OCI-LY7 (cell line): ENCODE measurements around the gene VPS37D. TPM values are rescaled to one million over a fixed set of nuclear protein-coding genes. Genes with fewer than 3 reads are reported as not detected.

Experiments used
- BruUV-seq: library from RNA; stranded (reverse); fragments of 400-500 nt; replicated peaks from 2 replicates; lab custom pipeline; 2021; lab: Mats Ljungman, UMichigan
- CTCF ChIA-PET: fragments of 300-600 bp; sonication (Branson Sonifier 250); formaldehyde crosslinking; loops from one replicate; lab custom pipeline; 2022; ENCODE audit warnings: antibody characterized with exemption; ENCODE audit not compliant: unreplicated experiment; lab: Charles Lee
- POLR2A ChIA-PET: fragments of 300-600 bp; sonication (Branson Sonifier 250); formaldehyde crosslinking; loops from one replicate; lab custom pipeline; 2022; ENCODE audit warnings: antibody characterized with exemption; lab: Charles Lee
- DNase-seq: peaks from one replicate; pipeline ENCODE4 v3.0.0-alpha.2; 2015; ENCODE audit warnings: low spot score
- H2AFZ ChIP-seq: fragments of 200-600 bp; sonication (generic), shearing (Covaris generic); 2 replicates; pipeline ENCODE4 v1.6.1; 2014; ENCODE audit warnings: mild to moderate bottlenecking, antibody characterized with exemption, low read length, moderate library complexity
- H3K27ac ChIP-seq: fragments of 200-600 bp; sonication (generic); 2 replicates; pipeline ENCODE4 v1.5.1; 2014; ENCODE audit warnings: mixed run types, low read depth, mild to moderate bottlenecking, moderate library complexity, low read length, inconsistent platforms; ENCODE audit not compliant: poor library complexity, severe bottlenecking
- H3K36me3 ChIP-seq: fragments of 200-600 bp; sonication (generic); 2 replicates; pipeline ENCODE4 v1.6.1; 2014; ENCODE audit warnings: mild to moderate bottlenecking, antibody characterized with exemption, low read length, moderate library complexity, mixed read lengths; ENCODE audit not compliant: insufficient read depth
- H3K4me1 ChIP-seq: fragments of 200-600 bp; sonication (generic); 2 replicates; pipeline ENCODE4 v1.5.1; 2014; ENCODE audit warnings: mild to moderate bottlenecking, low read length; ENCODE audit not compliant: insufficient read depth, poor library complexity, severe bottlenecking
- H3K4me2 ChIP-seq: fragments of 200-600 bp; sonication (generic); 2 replicates; pipeline ENCODE4 v1.6.1; 2014; ENCODE audit warnings: mild to moderate bottlenecking, low read length
- H3K4me3 ChIP-seq: fragments of 200-600 bp; sonication (generic); 2 replicates; pipeline ENCODE4 v1.5.1; 2014; ENCODE audit warnings: mild to moderate bottlenecking, low read depth, low read length; ENCODE audit not compliant: poor library complexity, severe bottlenecking
- H3K79me2 ChIP-seq: fragments of 200-600 bp; sonication (generic); 2 replicates; pipeline ENCODE4 v1.6.1; 2016; ENCODE audit warnings: low read depth, mild to moderate bottlenecking, low read length, moderate library complexity, mixed read lengths; ENCODE audit not compliant: insufficient read depth
- H3K9me2 ChIP-seq: fragments of 200-600 bp; sonication (generic); 2 replicates; pipeline ENCODE4 v1.6.1; 2016; ENCODE audit warnings: mild to moderate bottlenecking, low read length, mixed read lengths; ENCODE audit not compliant: insufficient read depth
- H3K9me3 ChIP-seq: fragments of 200-600 bp; sonication (generic); 2 replicates; pipeline ENCODE4 v1.6.1; 2014; ENCODE audit warnings: mild to moderate bottlenecking, mixed run types, low read length, mixed read lengths
- H4K20me1 ChIP-seq: fragments of 200-600 bp; sonication (generic); 2 replicates; pipeline ENCODE4 v1.6.1; 2014; ENCODE audit warnings: mild to moderate bottlenecking, antibody characterized with exemption, low read length, moderate library complexity, mixed read lengths; ENCODE audit not compliant: insufficient read depth
- CTCF ChIP-seq: fragments of 200-600 bp; sonication (generic); conservative IDR thresholded peaks from 2 replicates; pipeline ENCODE4 v1.5.1; 2014; ENCODE audit warnings: mild to moderate bottlenecking, antibody characterized with exemption, low read length, moderate library complexity, mixed read lengths
- EZH2phosphoT487 ChIP-seq: fragments of 200-600 bp; sonication (generic); IDR thresholded peaks from 2 replicates; pipeline ENCODE4 v1.6.1; 2018; ENCODE audit warnings: low read depth, borderline replicate concordance, mild to moderate bottlenecking, mixed run types, antibody characterized with exemption, low read length, moderate library complexity, mixed read lengths
- intact Hi-C: fragments of 100-400 bp; cut with micrococcal nuclease; formaldehyde crosslinking; loops from one replicate; pipeline ENCODE4 v1.10.0; 2022; ENCODE audit not compliant: unreplicated experiment
- total RNA-seq, 2 experiments: library from RNA; depleted of rRNA in 1 of 2; stranded (reverse); fragments of >200 nt in 1 of 2; shearing (Covaris generic) in 1 of 2; gene quantifications; 2 replicates each; pipeline ENCODE4 v1.2.3, GENCODE V29; 2014 to 2022

VPS37D gene
- total RNA-seq, 2 experiments from 2014 or later: 5.3 TPM

GRCh38 chr7:73678862-73679261, 11.2 kb downstream of the VPS37D start:
- peaks cover 18% of the 10 kb centered on the region for H3K36me3 ChIP-seq
- no peak overlapping the region for H3K4me2 ChIP-seq
- DNase-seq: no peak
- peaks cover 35% of the 10 kb centered on the region for H3K79me2 ChIP-seq
- POLR2A ChIA-PET: no interaction called here
- no peak overlapping the region for H2AFZ ChIP-seq
- H3K9me2 ChIP-seq: no peaks in the 10 kb centered on the region
- no peak overlapping the region for H3K4me3 ChIP-seq
- CTCF ChIA-PET: no interaction called here
- peaks cover 21% of the 10 kb centered on the region for H3K4me1 ChIP-seq
- intact Hi-C loops: no loop called here
- TF ChIP-seq CTCF (no peak), EZH2phosphoT487 (no peak)
- BruUV-seq: no TSS peak
- H3K27ac ChIP-seq: no peak overlapping the region
- no peaks in the 10 kb centered on the region for H3K9me3 ChIP-seq
- H4K20me1 ChIP-seq: 0 out of 2 replicates have a peak, but pooled peaks cover 8% of the 10 kb centered on the region

- Histone ChIP-seq H3K36me3 (peaks cover 18% of the 10 kb centered on the region), H2AFZ (no peak overlapping the region), H3K79me2 (peaks cover 43% of the 10 kb centered on the region), H3K4me3 (no peak overlapping the region), H3K9me3 (no peaks in the 10 kb centered on the region), H3K4me1 (peaks cover 29% of the 10 kb centered on the region), H4K20me1 (0 out of 2 replicates have a peak, but pooled peaks cover 8% of the 10 kb centered on the region), H3K4me2 (peak overlapping the region; percentile 13; the same call in 1 of the 2 replicates), H3K9me2 (no peaks in the 10 kb centered on the region), H3K27ac (no peak overlapping the region)
- no peak for DNase-seq
- intact Hi-C loops: no loop called here
- no TSS peak for BruUV-seq
- POLR2A ChIA-PET: no interaction called here
- TF ChIP-seq EZH2phosphoT487 (no peak), CTCF (no peak)
- CTCF ChIA-PET: no interaction called here
These were observed 12.1 kb downstream of the VPS37D start for GRCh38 chr7:73679709-73680108.

GRCh38 chr7:73680501-73680900, 12.9 kb downstream of the VPS37D start:
- Histone ChIP-seq H2AFZ (no peak overlapping the region), H3K79me2 (peaks cover 51% of the 10 kb centered on the region), H3K9me2 (no peaks in the 10 kb centered on the region), H3K4me1 (peaks cover 32% of the 10 kb centered on the region), H3K9me3 (no peaks in the 10 kb centered on the region), H4K20me1 (0 out of 2 replicates have a peak, but pooled peaks cover 8% of the 10 kb centered on the region), H3K4me2 (peak overlapping the region; percentile 85), H3K4me3 (peak overlapping the region; percentile 85), H3K36me3 (peaks cover 21% of the 10 kb centered on the region), H3K27ac (no peak overlapping the region)
- DNase-seq: no peak
- intact Hi-C loops: no loop called here
- no peak for TF ChIP-seq CTCF
- TF ChIP-seq EZH2phosphoT487: no peak
- CTCF ChIA-PET: no interaction called here
- POLR2A ChIA-PET: no interaction called here
- no TSS peak for BruUV-seq
